ENCODE results near the gene LRMDA.
"Not testable (repeated sequence)": the region's sequence is repeated elsewhere in the genome, so short reads cannot be mapped to it uniquely, and the experiment has no call there.

DNA sequence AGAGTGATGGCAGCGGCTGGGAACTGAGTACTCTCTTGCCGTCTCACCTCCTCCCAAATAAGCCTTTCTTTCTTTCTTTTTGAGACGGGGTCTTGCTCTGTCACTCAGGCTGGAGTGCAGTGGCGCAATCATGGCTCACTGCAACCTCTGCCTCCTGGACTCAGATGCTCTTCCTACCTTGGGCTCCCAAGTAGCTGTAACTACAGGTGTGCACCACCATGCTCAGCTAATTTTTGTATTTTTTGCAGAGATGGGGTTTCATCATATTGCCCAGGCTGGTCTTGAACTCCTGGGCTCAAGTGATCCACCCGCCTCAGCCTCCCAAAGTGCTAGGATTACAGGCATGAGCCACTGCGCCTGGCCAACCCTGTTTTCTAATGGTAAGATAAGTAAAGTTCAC, 174.4 kb downstream of the LRMDA start:
- TF ChIP-seq, protein P1, sequence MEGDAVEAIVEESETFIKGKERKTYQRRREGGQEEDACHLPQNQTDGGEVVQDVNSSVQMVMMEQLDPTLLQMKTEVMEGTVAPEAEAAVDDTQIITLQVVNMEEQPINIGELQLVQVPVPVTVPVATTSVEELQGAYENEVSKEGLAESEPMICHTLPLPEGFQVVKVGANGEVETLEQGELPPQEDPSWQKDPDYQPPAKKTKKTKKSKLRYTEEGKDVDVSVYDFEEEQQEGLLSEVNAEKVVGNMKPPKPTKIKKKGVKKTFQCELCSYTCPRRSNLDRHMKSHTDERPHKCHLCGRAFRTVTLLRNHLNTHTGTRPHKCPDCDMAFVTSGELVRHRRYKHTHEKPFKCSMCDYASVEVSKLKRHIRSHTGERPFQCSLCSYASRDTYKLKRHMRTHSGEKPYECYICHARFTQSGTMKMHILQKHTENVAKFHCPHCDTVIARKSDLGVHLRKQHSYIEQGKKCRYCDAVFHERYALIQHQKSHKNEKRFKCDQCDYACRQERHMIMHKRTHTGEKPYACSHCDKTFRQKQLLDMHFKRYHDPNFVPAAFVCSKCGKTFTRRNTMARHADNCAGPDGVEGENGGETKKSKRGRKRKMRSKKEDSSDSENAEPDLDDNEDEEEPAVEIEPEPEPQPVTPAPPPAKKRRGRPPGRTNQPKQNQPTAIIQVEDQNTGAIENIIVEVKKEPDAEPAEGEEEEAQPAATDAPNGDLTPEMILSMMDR (IDR thresholded peaks at IDR 0.05), result not testable (repeated sequence)
- not testable (repeated sequence) for TF ChIP-seq POLR2AphosphoS5, POLR2A (IDR thresholded peaks at IDR 0.05)
